ENCODE data around the gene ZNF227.
A peak's percentile ranks its signal among the peaks of the same experiment; 100 is the strongest.
"Not testable (repeated sequence)": the region's sequence is repeated elsewhere in the genome, so short reads cannot be mapped to it uniquely, and the experiment has no call there.

ZNF227 gene

GRCh38 chr19:44212250-44212865 is at the start of gene ZNF227:
Gene ZNF227 (plus strand): TSS chr19:44212532. CDS start chr19:44217793, 5,261 bp downstream.
- peak; percentile 92 for DNase-seq

GRCh38 chr19:44163789-44164188 is 48.5 kb upstream of the ZNF227 start:
- DNase-seq, result no peak

GRCh38 chr19:44164327-44164672 is 48.0 kb upstream of the ZNF227 start:
- DNase-seq, result no peak

GRCh38 chr19:44164673-44165512 is 47.4 kb upstream of the ZNF227 start, which contains the start of gene ZNF226:
Gene ZNF226 (plus strand): TSS chr19:44165100. CDS start chr19:44170081, 4,981 bp downstream.
- DNase-seq, result peak; percentile 97

- DNase-seq, result not testable (repeated sequence)
These were observed 41.7 kb upstream of the ZNF227 start for GRCh38 chr19:44170660-44171059.

- DNase-seq, result no peak
These were observed 35.7 kb upstream of the ZNF227 start for GRCh38 chr19:44176590-44176989.

- no peak for DNase-seq
These were observed 31.4 kb upstream of the ZNF227 start for GRCh38 chr19:44180968-44181367.

- DNase-seq, result no peak
These were observed 30.2 kb upstream of the ZNF227 start for GRCh38 chr19:44182145-44182544.

- DNase-seq, result no peak
These were observed 22.3 kb upstream of the ZNF227 start for GRCh38 chr19:44190020-44190419.

GRCh38 chr19:44192127-44192526 is 20.2 kb upstream of the ZNF227 start:
- no peak for DNase-seq

GRCh38 chr19:44196772-44197171 is 15.6 kb upstream of the ZNF227 start:
- DNase-seq, result no peak

- DNase-seq, result no peak
These were observed 9.9 kb upstream of the ZNF227 start for GRCh38 chr19:44202470-44202869.

GRCh38 chr19:44202974-44203373 is 9.4 kb upstream of the ZNF227 start:
- no peak for DNase-seq

GRCh38 chr19:44203877-44204276 is 8.5 kb upstream of the ZNF227 start:
- DNase-seq, result not testable (repeated sequence)

GRCh38 chr19:44204772-44205171 is 7.6 kb upstream of the ZNF227 start:
- DNase-seq, result no peak

- DNase-seq, result peak; percentile 80
These were observed 5.1 kb upstream of the ZNF227 start for GRCh38 chr19:44207126-44207803.

- DNase-seq, result peak; percentile 14
These were observed 574 bp downstream of the ZNF227 start for GRCh38 chr19:44212866-44213346.

GRCh38 chr19:44219926-44220325 is 7.6 kb downstream of the ZNF227 start:
- DNase-seq, result not testable (repeated sequence)

GRCh38 chr19:44220761-44221160 is 8.4 kb downstream of the ZNF227 start:
- not testable (repeated sequence) for DNase-seq

- not testable (repeated sequence) for DNase-seq
These were observed 9.0 kb downstream of the ZNF227 start for GRCh38 chr19:44221291-44221690.

- no peak for DNase-seq
These were observed 16.0 kb downstream of the ZNF227 start for GRCh38 chr19:44228318-44228717.

GRCh38 chr19:44232867-44233266 is 20.5 kb downstream of the ZNF227 start:
- no peak for DNase-seq

- no peak for DNase-seq
These were observed 24.1 kb downstream of the ZNF227 start for GRCh38 chr19:44236384-44236783.

- DNase-seq, result not testable (repeated sequence)
These were observed 40.0 kb downstream of the ZNF227 start for GRCh38 chr19:44252332-44252731.

Measured in DMS 273 treated with DMSO at 0.1 percent for 48 hours (cell line).